ENCODE results near the gene DNAJB1. TPM values are rescaled to one million over a fixed set of nuclear protein-coding genes. Genes with fewer than 3 reads are reported as not detected.
A peak's percentile ranks its signal among the peaks of the same experiment; 100 is the strongest.
"Not testable (repeated sequence)": the region's sequence is repeated elsewhere in the genome, so short reads cannot be mapped to it uniquely, and the experiment has no call there.

DNAJB1 gene
- total and polyA plus RNA-seq, 5 experiments from 2014 or later, result 165 to 348 (median 205) TPM

GRCh38 chr19:14551134-14552005, 33.2 kb upstream of the DNAJB1 start:
- not testable (repeated sequence) for H3K9me3 Mint-ChIP-seq, H3K27me3 Mint-ChIP-seq
- H3K36me3 Mint-ChIP-seq, result peaks cover 0 to 28% (median 7%) of the 10 kb centered on the region in 3 donors
- peak overlapping the region; percentile 83 to 96 (median 94) for H3K27ac Mint-ChIP-seq
- H3K4me3 Mint-ChIP-seq, result peak overlapping the region; percentile 44 to 84 (median 76)
- H3K4me1 Mint-ChIP-seq, result peaks cover 22 to 62% (median 53%) of the 10 kb centered on the region in 4 donors
- POLR2A ChIA-PET, result interaction anchor here (0.5 to 9.1 kb wide), 11 partner anchors 9 to 434 kb away, joined by 3 to 97 read pairs (median 5); partner anchors contain the start of genes DNAJB1 and GIPC1
- peak; percentile 97 to 100 for ATAC-seq
- DNase-seq, result peak; percentile 70 to 93 (median 83)

GRCh38 chr19:14550201-14550754, 32.1 kb upstream of the DNAJB1 start:
- Mint-ChIP-seq H3K9me3 (no peaks in the 10 kb centered on the region), H3K4me1 (peaks cover 18 to 64% (median 49%) of the 10 kb centered on the region in 4 donors), H3K36me3 (peaks cover 0 to 36% (median 7%) of the 10 kb centered on the region in 3 donors), H3K27ac (peak overlapping the region in 9 of 10 donors; percentile 83 to 95 (median 94)), H3K27me3 (no peaks in the 10 kb centered on the region), H3K4me3 (peak overlapping the region in 1 of 10 donors; percentile 64)
- POLR2A ChIA-PET, result interaction anchor here (1.0 to 9.1 kb wide), 7 partner anchors 10 to 118 kb away, joined by 3 to 97 read pairs (median 6); partner anchors contain the start of gene DNAJB1
- ATAC-seq (no peak), DNase-seq (no peak)

DNA sequence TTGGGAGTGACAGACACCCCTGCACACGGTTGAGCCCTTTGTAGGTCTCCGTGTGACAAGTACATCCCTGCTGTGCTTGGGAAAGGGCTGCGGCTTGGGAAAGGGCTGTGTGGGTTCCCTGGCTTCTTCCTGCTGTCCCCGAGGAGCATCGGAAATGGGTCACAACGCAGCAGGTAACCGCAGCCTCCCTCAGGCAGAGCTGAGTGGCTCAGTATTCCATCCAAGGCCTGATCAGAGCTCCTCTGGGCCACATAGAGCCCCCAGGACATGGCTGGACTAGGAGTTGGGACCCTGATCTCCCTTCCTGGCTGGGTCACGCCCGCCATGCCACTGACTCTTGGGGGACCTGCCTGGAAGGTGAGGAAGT, 27.5 kb upstream of the DNAJB1 start:
- Mint-ChIP-seq H3K36me3 (peaks cover 0 to 49% (median 7%) of the 10 kb centered on the region in 3 donors), H3K27me3 (no peaks in the 10 kb centered on the region), H3K27ac (peak overlapping the region in 4 of 10 donors; percentile 20 to 53 (median 34)), H3K4me3 (no peak overlapping the region), H3K9me3 (no peaks in the 10 kb centered on the region), H3K4me1 (peaks cover 13 to 55% (median 34%) of the 10 kb centered on the region in 4 donors)
- POLR2A ChIA-PET, result interaction anchor here (0.6 to 3.4 kb wide), 3 partner anchors 13 to 423 kb away, joined by 3 to 13 read pairs (median 4); partner anchors contain the start of gene DNAJB1
- no peak for ATAC-seq
- no peak for DNase-seq

DNA sequence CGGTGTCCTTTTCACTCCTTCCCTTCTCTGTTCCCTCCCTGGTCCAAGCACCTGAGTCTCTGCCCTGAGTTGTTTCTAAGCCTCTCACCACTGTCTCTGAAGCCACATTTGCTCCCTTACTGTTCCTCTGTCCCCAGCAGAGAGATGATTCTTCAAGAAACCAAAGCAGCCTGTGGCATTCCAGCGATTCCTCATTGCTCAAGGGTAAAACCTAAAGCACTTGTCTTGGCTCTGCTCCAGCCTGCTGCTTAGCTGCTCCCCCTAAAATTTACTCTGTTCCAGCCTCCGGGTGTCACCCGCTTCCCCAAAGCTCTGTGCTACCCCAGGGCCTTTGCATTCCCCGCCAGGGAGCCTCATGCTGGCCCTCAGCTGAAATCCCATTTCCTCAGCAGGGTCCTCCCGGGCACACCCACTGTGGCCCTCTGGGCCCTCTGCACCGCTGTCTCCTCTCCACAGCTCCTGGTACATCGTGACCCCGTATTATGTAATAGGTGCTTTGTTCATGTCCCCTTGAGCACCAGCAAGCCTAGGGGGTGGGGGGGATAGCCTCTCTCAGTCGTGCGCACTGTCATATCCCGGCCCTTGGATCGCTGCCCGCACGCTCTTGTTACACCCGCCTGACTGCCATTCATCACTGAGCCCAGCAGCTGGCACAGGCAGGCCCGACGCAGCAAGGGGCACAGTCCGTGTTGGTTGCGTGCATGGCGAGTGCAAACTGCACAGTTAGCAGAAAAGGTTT, 26.9 kb upstream of the DNAJB1 start:
- Mint-ChIP-seq H3K27ac (peak overlapping the region in 6 of 10 donors; percentile 60 to 86 (median 70)), H3K9me3 (no peaks in the 10 kb centered on the region), H3K4me3 (peak overlapping the region in 2 of 10 donors; percentile 15 to 37), H3K36me3 (peaks cover 0 to 48% (median 7%) of the 10 kb centered on the region in 3 donors), H3K4me1 (peaks cover 11 to 54% (median 31%) of the 10 kb centered on the region in 4 donors), H3K27me3 (no peaks in the 10 kb centered on the region)
- POLR2A ChIA-PET, result interaction anchor here (0.6 to 3.4 kb wide), 5 partner anchors 12 to 422 kb away, joined by 3 to 13 read pairs (median 4); partner anchors contain the start of gene DNAJB1
- no peak for ATAC-seq
- DNase-seq, result no peak

GRCh38 chr19:14544047-14544446, 25.9 kb upstream of the DNAJB1 start:
- Mint-ChIP-seq H3K4me1 (peaks cover 14 to 57% (median 34%) of the 10 kb centered on the region in 4 donors), H3K9me3 (no peaks in the 10 kb centered on the region), H3K36me3 (peaks cover 0 to 47% (median 7%) of the 10 kb centered on the region in 3 donors), H3K27me3 (no peaks in the 10 kb centered on the region), H3K4me3 (no peak overlapping the region), H3K27ac (peak overlapping the region in 4 of 10 donors; percentile 13 to 86 (median 42))
- POLR2A ChIA-PET, result interaction anchor here (0.9 to 3.4 kb wide), 3 partner anchors 9 to 26 kb away, joined by 3 to 13 read pairs (median 5); partner anchors contain the start of gene DNAJB1
- ATAC-seq, result no peak
- no peak for DNase-seq

GRCh38 chr19:14542711-14543328, 24.6 kb upstream of the DNAJB1 start:
- DNase-seq (no peak), ATAC-seq (no peak)
- Mint-ChIP-seq H3K27ac (peak overlapping the region in 2 of 10 donors; percentile 25 to 66), H3K27me3 (no peaks in the 10 kb centered on the region), H3K4me1 (peaks cover 16 to 64% (median 37%) of the 10 kb centered on the region in 4 donors), H3K36me3 (peaks cover 0 to 40% (median 0%) of the 10 kb centered on the region in 3 donors), H3K4me3 (no peak overlapping the region), H3K9me3 (no peaks in the 10 kb centered on the region)
- POLR2A ChIA-PET, result interaction anchor here (0.5 to 1.2 kb wide), 4 partner anchors 25 to 832 kb away, joined by 3 to 6 read pairs (median 4); no protein-coding TSS in a partner anchor

DNA sequence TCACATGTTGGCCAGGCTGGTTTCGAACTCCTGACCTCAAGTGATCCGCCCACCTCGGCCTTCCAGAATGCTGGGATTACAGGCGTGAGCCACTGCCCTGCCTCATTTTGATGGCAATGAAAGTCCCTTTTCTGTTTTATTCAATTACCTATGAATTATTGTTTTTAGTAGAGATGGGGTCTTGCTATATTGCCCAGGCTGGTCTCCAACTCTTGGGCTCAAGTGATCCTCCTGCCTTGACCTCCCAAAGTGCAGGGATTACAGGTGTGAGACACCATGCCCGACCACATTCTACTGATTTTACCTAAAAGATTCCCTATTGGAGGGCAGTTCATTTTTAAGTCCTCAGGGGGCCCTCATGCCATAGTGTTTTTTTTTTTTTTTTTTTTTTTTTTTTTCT, 23.8 kb upstream of the DNAJB1 start:
- not testable (repeated sequence) for DNase-seq, H3K27me3 Mint-ChIP-seq, H3K4me3 Mint-ChIP-seq, ATAC-seq, H3K9me3 Mint-ChIP-seq
- peaks cover 16 to 72% (median 44%) of the 10 kb centered on the region in 4 donors for H3K4me1 Mint-ChIP-seq
- peaks cover 0 to 38% (median 0%) of the 10 kb centered on the region in 3 donors for H3K36me3 Mint-ChIP-seq
- POLR2A ChIA-PET, result interaction anchor here (0.6 kb wide), 1 partner anchor 831 kb away, joined by 3 read pairs; no protein-coding TSS in a partner anchor
- peak overlapping the region in 4 of 10 donors; percentile 33 to 76 (median 55) for H3K27ac Mint-ChIP-seq

DNA sequence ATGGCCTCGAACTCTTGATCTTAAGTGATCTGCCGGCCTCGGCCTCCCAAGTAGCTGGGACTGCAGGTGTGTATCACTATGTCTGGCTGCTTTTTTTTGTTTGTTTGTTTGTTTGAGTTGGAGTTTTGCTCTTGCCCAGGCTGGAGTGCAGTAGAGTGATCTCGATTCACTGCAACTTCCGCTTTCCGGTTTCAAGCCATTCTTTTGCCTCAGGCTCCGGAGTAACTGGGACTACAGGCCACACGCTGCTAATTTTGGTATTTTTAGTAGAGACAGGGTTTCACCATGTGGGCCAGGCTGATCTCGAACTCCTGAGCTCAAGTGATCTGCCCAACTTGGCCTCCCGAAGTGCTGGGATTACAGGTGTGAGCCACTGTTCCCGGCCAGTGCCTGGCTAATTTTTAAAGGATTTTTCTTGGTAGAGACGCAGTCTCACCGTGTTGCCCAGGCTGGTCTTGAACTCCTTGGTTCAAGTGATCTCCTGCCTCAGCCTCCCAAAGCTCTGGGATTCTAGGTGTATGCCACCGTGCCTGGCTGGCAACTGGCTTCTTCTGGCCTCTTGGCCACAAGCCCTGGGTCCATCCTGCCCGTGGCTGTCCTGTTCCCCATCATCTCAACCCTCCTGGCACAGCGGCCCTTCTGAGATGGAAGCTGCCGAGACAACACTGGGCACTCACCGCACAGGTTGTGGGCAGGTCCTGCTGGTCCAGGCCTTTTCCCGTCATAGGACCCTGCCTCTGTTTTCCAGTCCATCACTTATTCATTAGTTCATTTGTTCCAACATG, 22.7 kb upstream of the DNAJB1 start:
- Mint-ChIP-seq H3K36me3 (peaks cover 0 to 29% (median 0%) of the 10 kb centered on the region in 3 donors), H3K4me1 (peaks cover 16 to 75% (median 48%) of the 10 kb centered on the region in 4 donors), H3K27me3 (no peaks in the 10 kb centered on the region), H3K9me3 (no peaks in the 10 kb centered on the region), H3K4me3 (peak overlapping the region in 1 of 10 donors; percentile 60), H3K27ac (peak overlapping the region in 7 of 10 donors; percentile 11 to 85 (median 57))
- no peak for ATAC-seq
- POLR2A ChIA-PET, result interaction anchor here (1.7 kb wide), 1 partner anchor 10 kb away, joined by 4 read pairs; no protein-coding TSS in a partner anchor
- DNase-seq, result no peak

GRCh38 chr19:14536926-14537692, 18.9 kb upstream of the DNAJB1 start:
- Mint-ChIP-seq H3K4me3 (peak overlapping the region in 3 of 10 donors; percentile 2 to 38 (median 22)), H3K36me3 (peaks cover 0 to 35% (median 0%) of the 10 kb centered on the region in 3 donors), H3K27me3 (no peaks in the 10 kb centered on the region), H3K27ac (peak overlapping the region in 8 of 10 donors; percentile 15 to 88 (median 66)), H3K9me3 (no peaks in the 10 kb centered on the region), H3K4me1 (peaks cover 11 to 76% (median 42%) of the 10 kb centered on the region in 4 donors)
- peak in 6 of 10 donors; percentile 34 to 69 (median 42) for DNase-seq
- POLR2A ChIA-PET, result interaction anchor here (0.6 to 11.9 kb wide), 8 partner anchors 10 to 407 kb away, joined by 3 to 207 read pairs (median 5); partner anchors contain the start of gene DNAJB1
- peak; percentile 43 to 59 for ATAC-seq

- no peak for ATAC-seq
- Mint-ChIP-seq H3K9me3 (no peaks in the 10 kb centered on the region), H3K27ac (peak overlapping the region in 6 of 10 donors; percentile 49 to 87 (median 64)), H3K4me3 (peak overlapping the region in 7 of 10 donors; percentile 5 to 57 (median 43)), H3K27me3 (peaks cover 0 to 2% (median 0%) of the 10 kb centered on the region in 5 donors), H3K4me1 (peaks cover 10 to 72% (median 48%) of the 10 kb centered on the region in 4 donors), H3K36me3 (peaks cover 0 to 26% (median 0%) of the 10 kb centered on the region in 3 donors)
- DNase-seq, result no peak
- POLR2A ChIA-PET, result interaction anchor here (0.7 to 11.9 kb wide), 3 partner anchors 14 to 32 kb away, joined by 4 to 207 read pairs (median 6); partner anchors contain the start of gene DNAJB1
Measured at GRCh38 chr19:14533450-14533849, 15.3 kb upstream of the DNAJB1 start.

All from naive thymus-derived CD8-positive, alpha-beta T cell (primary cell).